Fibroblast of skin of abdomen (primary cell): ENCODE results near the gene SFXN4.
"Not testable (repeated sequence)": the region's sequence is repeated elsewhere in the genome, so short reads cannot be mapped to it uniquely, and the experiment has no call there.

Experiments used
- DNase-seq: peaks from one replicate; pipeline ENCODE4 v3.0.0-alpha.2; 2013

SFXN4 gene

GRCh38 chr10:119190954-119191785 is 25.7 kb upstream of the SFXN4 start:
- no peak for DNase-seq

DNA sequence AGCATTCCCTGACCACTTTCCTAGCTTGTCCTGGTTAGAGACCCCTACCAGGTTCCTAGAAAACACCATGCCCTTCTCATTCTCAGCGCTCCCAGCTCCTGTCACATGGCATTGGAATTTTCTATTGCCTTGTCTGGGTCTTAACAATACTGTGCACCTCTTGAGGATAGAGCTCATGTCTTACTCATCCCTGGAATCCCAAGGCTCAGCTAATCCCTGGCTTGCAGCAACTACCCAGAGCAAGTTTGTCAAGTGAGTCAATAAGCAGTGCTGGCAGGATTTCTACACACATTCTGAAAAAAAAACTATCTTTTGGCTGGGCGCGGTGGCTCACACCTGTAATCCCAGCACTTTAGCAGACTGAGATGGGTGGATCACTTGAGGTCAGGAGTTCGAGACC is 24.8 kb upstream of the SFXN4 start:
- DNase-seq: peak; percentile 97

DNA sequence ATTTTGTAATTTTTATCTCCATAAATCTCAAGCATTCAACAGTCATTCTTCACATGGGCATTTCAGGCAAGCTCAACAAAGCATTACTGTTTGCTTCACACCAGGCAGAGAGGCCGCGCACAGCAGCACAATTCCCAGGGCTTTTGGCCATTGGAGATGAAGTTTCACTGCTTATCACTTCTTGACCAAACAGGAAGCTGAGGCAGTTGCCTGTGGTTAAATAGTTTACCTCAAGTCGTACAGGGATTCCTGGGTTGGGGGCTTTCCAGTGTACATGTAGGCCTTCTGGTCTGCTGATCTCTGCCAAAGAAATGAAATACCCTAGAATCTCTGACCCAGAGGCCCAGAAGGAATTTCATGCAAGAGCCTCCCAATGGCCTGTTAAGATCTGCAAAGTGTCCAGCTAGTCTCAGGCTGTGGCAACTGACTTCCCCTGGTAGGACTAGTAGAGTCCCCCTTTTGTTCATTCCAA is 24.3 kb upstream of the SFXN4 start:
- no peak for DNase-seq

- DNase-seq: no peak
These were observed 18.3 kb upstream of the SFXN4 start for GRCh38 chr10:119183664-119184412.

DNA sequence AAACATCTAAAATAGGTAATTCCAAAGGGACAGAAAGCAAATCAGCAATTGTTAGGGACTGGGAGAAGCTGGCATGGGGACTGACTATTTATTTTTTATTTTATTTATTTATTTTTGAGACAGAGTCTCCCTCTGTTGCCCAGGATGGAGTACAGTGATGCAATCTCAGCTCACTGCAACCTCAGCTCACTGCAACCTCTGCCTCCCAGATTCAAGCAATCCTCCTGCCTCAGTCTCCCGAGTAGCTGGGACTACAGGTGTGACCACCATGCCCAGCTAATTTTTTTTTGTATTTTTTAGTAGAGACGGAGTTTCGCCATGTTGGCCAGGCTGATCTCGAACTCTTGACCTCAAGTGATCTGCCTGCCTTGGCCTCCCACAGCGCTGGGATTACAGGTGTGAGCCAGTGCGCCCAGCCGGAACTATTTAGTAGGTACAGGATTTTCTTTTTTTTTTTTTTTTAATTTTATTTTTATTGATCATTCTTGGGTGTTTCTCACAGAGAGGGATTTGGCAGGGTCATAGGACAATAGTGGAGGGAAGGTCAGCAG is 15.4 kb upstream of the SFXN4 start:
- not testable (repeated sequence) for DNase-seq

GRCh38 chr10:119178372-119179119 is 13.0 kb upstream of the SFXN4 start, which contains the start of gene PRDX3:
Gene PRDX3, minus strand, starts transcription at chr10:119178812. Its CDS starts 22 bp downstream, at chr10:119178790.
- DNase-seq: peak; percentile 92

DNA sequence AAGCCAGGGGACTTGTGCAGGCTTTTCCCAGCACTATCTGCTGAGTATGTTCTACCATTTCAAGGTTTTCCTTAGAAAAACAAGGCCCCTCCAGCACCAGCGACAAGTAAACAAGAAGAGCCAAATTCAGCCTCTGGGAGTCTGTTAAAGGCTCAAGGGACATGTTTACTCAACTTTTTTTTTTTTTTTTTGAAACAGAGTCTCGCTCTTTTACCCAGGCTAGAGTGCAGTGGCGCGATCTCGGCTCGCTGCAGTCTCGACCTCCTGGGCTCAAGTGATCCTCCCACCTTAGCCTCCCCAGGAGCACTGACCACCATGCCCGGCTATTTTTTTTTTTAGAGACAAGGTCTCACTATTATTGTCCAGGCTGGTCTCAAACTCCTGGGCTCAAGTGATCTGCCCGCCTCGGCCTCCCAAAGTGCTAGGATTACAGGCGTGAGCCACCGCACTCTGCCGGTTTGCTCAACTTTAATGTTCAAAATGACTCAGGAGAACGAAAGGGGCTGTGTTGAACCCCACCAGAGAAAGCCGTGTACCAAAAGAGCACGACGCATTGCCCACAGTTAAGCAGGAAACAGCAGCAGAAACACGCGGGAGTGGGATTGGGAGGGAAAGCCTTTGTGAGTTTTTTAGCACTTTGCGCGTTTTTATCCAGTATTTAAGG is 12.3 kb upstream of the SFXN4 start:
- peak; percentile 28 for DNase-seq

DNA sequence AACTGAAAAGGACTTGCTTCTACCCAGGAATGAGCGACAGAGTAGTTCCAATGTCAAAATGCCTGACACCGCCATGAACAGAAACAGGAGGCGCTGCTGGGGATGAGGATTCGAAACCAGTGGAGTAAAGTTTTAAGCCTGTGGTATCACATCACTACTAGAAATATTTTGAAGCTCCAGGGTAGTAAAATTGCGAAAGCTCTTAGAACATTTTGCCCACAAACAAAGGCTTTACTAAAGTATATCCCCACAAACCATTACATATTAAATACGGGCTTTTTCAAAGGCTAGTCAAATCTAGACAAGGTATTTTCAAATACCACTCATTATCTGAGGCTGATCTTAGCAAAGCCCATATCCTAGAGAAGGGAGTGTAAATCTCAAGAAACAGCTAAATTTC is 10.7 kb upstream of the SFXN4 start:
- no peak for DNase-seq

DNA sequence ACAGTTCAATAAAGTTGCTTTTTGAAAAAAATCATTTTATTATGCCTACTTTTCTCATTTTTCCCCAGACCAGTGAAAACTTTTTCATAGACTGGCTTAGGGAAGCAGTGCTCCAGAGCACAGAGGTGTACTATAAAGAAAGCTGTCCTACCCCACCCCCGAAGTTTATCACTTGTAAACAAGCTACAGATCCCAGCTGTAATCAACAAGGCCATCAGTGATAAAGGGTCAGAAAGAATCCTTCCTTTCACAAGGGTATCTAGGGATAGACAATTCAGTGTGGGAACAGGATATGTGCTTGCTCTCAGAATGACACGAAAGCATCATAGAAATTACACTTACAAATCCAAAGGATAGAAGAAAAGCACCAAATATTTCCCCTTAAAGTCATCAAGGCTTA is 8.6 kb upstream of the SFXN4 start:
- DNase-seq: no peak

GRCh38 chr10:119167041-119167440 is 1.5 kb upstream of the SFXN4 start:
- no peak for DNase-seq

DNA sequence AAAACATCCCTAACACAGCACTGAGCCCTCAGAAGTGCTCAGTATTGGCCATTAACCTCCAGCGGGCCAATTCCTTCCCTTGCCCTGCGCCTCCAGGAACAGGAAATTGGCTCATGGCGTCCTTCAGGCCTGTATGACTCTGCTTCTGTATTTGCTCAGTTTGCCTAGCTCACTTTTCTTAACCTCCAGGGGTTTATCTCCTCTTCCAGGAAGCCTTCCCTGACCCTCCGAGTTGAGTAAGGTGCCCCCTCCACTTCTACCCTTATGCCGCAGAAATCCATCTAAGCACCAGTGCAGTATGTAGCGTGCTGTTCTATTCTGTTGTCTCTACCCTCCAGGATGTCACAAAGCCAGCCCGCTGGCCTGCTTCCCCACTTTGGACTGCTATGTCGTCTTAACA is 1.1 kb upstream of the SFXN4 start:
- no peak for DNase-seq

GRCh38 chr10:119166118-119166500 is 595 bp upstream of the SFXN4 start:
- DNase-seq: no peak

DNA sequence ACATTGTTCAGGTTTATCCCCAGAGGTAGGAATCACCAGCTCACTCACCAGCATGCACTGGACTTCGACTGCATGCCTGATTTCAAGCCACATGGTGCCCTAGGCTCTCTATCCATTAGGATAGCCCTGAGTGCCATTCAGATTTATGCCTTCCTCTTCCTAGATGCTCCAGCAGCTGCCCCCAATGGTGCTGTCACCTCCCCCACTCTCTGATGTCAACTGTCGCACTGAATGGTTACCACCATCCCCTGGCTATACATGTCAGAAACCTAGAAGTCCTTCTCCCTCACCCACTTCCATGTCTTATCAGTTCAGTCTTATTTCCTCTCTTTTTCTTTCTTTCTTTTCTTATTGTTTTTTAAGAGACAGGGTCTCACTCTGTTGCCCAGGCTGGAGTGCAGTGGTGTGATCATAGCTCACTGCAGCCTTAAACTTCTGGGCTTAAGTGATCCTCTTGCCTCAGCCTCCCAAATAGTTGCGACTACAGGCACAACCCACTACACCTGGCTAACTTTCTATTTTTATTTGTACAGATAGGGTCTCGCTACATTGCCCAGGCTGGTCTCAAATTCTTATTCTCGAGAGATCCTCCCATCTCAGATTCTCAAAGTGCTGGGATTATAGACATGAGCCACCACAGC is 2.9 kb downstream of the SFXN4 start:
- DNase-seq: no peak

GRCh38 chr10:119161680-119162451 is 3.6 kb downstream of the SFXN4 start:
- peak; percentile 66 for DNase-seq

GRCh38 chr10:119159332-119159731 is 6.2 kb downstream of the SFXN4 start:
- DNase-seq: no peak

DNA sequence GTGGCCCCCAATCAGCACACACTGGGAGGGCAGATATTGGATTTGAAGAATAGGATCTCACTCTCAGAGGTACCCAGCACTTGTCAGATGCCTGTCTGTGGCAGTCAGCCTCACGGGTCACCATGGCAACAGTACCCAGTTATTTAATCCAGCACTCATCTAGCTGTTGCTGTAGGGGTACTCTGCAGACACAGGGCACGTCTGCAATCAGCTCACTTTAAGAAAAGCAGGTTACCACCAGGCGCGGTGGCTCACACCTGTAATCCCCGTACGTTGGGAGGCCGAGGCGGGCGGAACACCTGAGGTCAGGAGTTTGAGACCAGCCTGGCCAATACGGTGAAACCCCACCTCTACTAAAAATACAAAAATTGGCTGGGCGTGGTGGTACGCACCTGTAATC is 11.9 kb downstream of the SFXN4 start:
- DNase-seq: no peak

- no peak for DNase-seq
These were observed 12.5 kb downstream of the SFXN4 start for GRCh38 chr10:119153041-119153440.

DNA sequence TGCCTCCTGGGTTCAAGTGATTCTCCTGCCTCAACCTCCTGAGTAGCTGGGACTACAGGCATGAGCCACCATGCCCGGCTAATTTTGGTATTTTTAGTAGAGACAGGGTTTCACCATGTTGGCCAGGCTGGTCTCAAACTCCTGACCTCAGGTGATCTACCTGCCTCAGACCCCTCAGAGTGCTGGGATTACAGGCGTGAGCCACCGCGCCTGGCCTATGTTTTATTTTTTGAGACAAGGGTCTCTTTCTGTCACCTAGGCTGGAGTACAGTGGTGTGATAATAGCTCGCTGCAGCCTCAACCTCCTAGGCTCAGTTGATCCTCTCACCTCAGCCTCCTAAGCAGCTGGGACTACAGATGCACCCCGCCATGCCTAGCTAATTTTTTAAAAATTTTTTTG is 13.9 kb downstream of the SFXN4 start:
- not testable (repeated sequence) for DNase-seq

DNA sequence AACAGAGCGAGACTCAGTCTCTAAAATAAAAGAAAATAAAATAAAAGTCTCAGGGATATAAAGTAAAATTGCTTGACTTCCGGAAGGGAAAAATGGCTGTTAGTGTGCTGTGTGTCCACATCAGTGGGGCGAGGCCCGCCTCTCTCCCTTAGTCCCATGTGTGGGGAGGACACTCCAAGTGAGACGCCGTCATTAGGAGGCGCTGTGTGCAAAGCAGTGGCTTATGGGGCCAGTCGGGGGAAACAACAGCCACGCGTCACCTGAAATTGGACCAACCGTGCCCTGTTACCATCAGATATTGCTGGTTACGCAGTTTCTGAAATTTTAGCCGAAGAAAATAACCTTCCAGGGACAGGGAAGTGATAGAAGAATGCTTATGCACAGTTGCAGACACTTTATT is 15.8 kb downstream of the SFXN4 start:
- DNase-seq: no peak

- no peak for DNase-seq
These were observed 16.4 kb downstream of the SFXN4 start for GRCh38 chr10:119149157-119149556.

DNA sequence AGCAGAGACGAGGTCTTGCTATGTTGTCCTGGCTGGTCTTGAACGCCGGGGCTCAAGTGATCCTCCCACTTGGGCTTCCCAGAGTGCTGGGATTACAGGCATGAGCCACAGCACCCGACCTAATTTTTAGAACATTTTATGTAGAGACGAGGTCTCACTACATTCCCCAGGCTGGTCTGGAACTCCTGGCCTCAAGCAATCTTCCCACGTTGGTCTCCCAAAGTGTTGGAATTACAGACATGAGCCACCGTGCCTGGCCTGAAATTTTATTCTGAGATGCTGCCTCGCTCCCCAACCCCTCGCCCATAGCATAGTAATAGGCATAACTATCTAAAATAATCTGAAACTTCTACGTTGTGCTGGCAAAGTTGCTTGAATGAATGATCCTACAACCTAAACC is 21.9 kb downstream of the SFXN4 start:
- DNase-seq: no peak
